Activated effector memory CD4-positive, alpha-beta T cell treated with Interleukin-2 at 50 U/mL for 16 hours (primary cell): Measurements from ENCODE around the gene VIM.
"Not testable (repeated sequence)": the region's sequence is repeated elsewhere in the genome, so short reads cannot be mapped to it uniquely, and the experiment has no call there.

Source experiments
- DNase-seq: peaks from one replicate; pipeline ENCODE4 v3.0.0-alpha.2; 2020

Gene VIM

DNA sequence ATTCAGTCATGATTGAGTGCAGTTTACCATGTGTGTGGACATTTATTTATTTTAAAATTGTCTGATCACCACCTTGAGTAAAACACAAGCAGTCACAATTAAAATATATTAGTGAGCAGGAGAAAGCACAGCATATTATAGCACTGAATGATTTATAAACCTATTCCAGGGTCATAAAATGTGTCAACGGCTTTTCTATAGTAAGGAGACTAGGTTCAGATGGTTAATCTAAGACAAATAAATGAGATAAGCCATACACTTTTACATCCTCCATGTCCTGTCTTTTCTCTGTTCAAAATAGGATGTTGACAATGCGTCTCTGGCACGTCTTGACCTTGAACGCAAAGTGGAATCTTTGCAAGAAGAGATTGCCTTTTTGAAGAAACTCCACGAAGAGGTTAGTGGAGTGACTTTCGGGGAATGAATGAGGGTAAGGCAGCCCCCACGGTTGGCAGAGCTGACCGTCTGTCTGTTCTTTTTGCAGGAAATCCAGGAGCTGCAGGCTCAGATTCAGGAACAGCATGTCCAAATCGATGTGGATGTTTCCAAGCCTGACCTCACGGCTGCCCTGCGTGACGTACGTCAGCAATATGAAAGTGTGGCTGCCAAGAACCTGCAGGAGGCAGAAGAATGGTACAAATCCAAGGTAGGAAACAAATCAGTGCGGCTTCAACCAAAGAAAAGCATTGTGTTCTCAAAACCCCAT, 5.4 kb downstream of the VIM start:
- DNase-seq, result no peak

DNA sequence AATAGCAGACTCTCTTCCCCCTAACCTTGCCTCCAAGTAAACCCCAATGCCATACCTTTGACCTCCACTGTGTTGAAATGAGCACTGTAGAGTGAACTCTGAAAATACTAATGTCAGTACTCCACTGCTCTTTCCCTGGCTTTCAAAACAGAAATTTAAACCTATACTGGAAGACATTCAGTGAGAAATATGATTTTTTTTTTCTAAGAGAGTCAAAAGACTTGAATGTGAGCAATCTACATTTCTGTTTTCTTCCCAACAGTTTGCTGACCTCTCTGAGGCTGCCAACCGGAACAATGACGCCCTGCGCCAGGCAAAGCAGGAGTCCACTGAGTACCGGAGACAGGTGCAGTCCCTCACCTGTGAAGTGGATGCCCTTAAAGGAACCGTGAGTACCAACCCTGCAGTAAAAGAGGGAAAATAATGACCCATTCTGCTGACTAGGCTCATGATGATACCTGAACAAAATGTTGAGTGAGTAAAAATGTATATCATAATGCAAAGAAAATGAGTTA, 6.4 kb downstream of the VIM start:
- DNase-seq, result no peak

DNA sequence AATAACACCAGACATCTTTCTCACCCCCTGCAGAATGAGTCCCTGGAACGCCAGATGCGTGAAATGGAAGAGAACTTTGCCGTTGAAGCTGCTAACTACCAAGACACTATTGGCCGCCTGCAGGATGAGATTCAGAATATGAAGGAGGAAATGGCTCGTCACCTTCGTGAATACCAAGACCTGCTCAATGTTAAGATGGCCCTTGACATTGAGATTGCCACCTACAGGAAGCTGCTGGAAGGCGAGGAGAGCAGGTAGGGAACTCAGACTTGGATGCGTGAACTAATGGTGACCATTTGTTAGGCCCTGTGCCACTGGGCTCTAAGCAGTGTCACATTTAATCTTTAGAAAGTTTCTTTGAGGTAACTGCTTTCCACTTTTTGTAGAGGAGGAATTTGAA, 7.1 kb downstream of the VIM start:
- no peak for DNase-seq

DNA sequence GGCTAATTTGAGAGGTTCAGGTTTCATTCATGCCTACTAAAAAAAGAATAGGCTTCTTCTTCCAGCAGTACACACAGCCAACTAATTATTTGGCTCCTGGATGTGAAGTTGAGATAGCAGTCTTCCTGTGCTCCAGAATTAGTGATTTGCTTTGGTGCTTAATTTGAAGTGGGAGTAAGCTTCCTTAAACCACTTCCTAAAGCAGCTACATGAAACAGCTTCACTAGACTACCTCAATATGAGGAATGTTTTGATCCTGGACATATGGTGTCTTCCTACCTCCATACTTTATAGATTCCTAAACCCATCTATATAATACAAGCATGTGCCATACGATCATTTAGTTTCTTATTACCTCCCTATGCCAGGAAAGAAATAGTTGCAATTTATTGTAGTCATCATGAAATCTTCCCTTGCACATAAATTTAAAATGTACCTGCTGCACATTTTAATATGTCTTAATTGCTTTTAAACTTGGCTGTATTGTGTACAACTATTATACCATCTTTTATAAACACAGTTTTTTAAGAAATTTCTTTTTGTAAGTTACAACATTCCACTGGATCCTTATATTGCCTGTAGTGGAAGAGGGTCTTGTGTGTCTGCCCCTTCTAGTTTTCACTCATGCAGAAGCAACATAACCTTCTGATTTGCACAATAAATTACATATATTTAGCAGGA, 8.6 kb downstream of the VIM start:
- DNase-seq, result no peak

DNA sequence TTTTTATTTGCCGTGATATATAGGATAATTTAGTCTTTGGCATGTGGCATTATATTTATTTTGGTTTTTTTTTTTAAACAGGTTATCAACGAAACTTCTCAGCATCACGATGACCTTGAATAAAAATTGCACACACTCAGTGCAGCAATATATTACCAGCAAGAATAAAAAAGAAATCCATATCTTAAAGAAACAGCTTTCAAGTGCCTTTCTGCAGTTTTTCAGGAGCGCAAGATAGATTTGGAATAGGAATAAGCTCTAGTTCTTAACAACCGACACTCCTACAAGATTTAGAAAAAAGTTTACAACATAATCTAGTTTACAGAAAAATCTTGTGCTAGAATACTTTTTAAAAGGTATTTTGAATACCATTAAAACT, 9.1 kb downstream of the VIM start:
- no peak for DNase-seq

DNA sequence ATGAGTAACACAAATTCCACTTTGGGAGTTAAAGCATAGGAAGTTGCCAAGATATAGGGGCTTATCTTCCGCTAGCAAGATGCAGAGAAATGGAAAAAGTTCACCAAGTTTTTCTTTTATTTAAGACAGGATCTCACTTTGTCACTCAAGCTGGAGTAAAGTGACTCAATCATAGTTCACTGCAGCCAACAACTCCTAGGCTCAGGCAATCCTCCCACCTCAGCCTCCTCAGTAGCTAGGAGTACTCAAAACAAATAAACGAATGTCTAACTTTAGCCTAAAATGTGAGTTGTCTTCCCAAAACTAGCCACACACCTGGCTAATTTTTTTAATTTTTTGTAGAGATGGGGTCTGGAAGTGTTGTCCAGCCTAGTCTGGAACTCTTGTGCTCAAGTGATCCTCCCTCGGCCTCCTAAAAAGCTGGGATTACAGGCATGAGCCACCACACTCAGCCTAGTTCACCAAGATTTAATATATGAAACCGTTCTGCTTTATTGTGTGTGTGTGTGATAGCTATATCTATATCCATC, 9.9 kb downstream of the VIM start:
- no peak for DNase-seq

DNA sequence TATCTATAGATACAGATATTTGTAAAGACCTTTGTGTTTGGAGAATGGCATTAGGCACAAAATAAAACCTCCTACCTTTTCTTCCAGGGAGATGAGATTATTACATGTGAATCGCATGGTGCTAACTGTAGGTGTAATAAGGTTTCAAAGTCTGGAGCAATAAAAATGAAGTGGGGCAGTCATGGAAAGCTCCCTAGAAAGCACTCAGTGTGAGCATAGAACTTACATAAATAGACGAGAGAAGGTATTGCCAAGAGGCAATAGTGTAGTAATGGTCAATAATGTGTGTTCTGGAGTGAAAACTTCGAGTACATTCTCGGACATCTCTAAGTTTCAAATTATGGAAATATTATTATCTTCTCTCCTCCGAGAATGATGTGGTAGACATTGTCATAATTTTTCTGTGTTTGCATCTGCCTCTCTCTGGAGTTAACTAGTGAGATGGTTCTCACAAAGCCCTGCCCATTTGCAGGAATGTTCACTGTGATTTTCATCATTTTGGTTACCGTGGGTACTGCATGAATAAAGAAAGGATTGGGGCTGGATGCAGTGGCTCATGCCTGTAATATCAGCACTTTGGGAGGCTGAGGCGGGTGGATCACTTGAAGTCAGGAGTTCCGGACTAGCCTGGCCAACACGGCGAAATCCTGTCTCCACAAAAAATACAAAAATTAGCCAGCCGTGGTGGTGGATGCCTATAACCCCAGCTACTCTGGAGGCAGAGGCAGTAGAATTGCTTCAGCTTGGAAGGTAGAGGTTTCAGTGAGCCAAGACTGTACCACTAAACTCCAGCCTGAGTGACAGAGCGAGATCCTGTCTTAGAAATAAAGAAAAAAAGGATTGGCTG, 10.6 kb downstream of the VIM start:
- DNase-seq, result no peak

DNA sequence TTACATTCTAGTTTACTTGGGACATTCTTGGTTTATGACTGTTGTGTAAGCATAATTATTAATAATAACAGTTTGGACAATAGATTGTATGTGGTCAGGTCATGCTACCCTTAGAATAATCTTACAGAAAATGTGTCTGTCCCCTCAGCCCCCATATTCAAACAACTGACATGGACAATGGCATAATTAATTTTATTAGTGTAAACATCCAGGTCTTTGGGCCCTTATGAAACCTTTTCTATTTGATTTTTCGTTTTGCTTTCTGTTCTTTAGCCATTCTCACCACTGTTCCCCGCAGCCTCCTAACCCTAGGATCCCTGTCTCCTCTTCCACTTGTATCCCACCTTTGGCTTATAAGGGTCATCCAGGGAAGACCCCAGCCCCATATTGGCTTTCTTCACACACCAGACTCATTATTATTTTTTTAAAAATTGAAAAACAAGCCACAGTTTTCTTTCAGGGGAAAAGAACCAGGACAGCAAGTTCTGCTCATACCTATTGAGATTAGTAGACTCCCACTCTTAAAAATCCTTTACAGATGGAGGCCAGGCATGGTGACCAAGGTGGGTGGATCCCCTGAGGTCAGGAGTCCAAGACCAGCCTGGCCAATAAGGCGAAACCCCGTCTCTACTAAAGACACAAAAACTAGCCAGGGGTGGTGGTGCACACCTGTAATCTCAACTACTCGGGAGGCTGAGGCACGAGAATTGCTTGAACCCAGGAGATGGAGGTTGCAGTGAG, 11.5 kb downstream of the VIM start:
- DNase-seq, result no peak

DNA sequence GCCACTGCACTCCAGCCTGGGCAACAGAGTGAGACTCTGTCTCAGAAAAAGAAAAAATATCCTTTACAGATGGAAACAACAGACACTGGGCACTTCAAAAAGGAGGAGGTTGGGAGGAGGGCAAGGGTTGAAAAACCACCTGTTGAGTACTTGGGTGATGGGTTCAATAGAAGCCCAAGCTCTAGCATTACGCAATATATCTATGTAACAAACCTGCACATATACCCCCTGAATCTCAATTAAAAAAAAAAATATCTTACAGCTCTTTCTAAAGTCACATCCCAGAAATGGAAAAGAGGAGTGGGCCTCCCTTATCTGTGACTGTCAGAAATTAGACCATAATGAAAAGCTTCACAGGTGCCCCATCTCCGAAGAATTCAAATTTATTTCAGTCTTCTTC, 12.1 kb downstream of the VIM start:
- DNase-seq, result no peak

DNA sequence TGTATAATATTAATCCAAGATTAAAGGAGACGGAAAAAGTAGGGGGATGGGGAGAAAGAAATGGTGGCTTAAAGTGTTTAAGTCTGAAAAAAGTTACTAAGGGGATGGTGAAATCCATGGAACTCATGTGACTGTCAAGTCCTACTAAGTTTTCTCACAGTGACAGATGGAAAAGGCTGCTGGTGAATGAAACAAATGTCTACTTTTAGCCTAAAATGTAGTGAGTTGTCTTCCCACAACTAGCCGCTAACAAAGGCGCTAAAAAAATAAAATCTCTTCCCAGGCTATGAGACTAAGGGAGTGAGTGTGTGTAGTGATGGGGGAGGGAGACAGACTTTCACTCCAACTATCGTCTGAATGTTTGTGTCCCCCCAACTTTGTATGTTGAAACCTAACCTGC, 12.6 kb downstream of the VIM start:
- no peak for DNase-seq

DNA sequence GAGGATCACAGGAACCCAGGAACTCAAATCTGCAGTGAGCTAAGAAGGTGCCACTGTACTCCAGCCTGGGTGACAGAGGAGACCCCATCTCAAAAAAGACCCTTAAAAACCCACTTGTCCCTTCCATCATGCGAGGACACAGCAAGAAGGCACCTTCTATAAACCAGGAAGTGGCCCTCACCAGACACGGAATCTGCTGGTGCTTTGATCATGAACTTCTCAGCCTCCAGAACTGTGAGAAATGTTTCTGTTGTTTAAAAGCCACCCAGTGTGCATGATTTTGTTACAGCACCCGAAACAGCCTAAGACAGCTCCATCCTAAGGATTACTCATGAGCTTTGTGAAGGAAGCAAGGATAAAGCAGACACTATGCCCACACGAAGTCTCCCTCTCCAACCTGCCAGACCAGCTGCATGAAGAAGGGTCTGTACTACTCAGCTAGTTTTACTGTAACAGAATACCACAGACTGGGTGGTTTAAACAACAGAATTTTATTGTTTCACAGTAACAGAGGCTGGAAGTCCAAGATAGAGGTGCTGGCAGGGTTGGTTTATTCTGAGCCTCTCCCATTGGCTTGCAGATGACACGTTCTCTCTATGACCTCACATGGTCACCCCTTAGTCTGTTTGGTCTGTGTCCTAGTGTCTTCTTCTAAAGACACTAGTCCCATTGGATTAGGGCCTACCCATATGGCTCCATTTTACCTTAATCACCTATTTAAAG, 13.7 kb downstream of the VIM start:
- DNase-seq, result no peak

DNA sequence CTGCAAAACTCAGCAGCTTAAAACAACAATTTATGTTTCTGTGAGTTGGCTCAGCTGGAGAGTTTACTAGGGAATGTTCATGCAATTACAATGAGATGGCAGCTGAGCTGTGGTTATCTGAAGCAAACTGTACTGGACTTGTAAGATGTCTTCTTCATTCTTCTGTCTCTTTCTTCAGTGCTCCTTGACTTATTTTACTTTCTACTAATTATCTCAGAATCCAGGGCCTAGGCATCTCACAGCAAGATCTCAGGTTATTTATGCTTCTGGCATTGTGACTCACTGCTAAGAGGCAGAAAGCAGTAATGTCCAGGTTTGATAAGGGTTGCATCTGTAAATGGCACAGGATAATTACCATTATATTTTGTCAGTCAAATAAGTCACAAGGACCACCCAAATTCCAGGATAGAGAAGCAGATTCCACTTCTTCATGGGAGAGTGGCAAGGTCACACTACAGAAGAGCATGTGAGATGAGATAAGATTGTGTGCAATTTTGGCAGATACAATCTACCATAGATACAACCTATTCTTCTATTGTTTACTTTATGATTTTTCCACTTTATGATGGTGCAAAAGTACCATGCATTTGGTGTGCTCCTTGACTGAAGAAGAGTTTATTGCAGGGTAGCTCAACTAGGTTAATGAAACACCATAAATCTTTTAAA, 16.8 kb downstream of the VIM start:
- DNase-seq, result no peak

DNA sequence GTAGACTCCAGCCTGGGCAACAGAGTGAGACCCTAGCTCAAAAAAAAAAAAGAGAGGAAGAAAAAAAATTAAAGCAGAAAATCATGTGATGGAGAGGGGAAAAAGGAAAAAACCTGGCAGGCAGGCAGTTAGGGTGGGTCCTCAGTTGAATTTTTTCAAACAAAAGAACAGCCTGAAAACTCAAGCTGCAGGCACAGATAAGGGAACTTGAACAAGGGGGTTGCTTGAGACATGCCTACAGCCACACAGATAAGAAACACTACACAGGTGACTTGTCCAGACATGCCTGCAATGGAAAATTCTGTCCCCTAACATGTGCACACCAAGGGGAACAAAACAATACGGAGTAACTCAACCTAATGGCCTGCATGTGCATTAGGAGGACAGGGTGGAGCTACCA, 19.2 kb downstream of the VIM start:
- no peak for DNase-seq

DNA sequence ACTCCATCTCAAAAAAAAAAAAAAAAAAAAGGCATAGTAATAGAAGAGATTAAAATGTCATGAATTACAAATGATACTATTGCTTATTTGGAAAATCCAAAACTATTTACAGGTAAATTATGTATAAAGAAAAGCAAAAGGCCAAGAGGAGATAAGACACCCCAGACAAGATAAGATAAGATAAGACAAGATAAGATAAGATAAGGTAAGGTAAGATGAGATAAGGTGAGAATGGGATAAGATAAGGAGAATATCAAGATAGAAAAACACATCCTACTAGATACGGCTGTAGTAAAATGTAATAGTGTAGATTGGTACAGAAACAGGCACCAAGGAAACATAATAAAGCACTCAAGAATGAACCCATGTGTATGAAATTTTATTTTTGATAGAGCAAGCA, 20.9 kb downstream of the VIM start:
- no peak for DNase-seq

DNA sequence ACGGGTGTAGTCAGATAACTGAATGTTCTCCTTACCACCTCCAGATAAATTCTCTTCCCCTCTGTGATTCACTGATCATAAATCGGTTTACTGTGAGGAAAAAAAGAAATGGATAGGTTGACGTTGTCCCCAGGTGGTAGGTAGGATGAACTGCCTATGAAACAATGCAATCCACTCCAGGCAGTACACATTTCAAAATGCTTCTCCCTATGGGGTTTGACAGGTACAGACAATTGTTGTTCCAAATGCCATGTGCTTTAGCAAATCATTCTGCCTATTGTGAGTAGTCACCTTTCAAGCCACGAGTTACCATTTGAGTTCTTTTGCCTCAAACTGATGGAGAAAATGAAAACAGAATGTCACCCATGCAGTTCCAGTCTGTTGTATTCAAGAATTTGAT, 21.8 kb downstream of the VIM start:
- no peak for DNase-seq

DNA sequence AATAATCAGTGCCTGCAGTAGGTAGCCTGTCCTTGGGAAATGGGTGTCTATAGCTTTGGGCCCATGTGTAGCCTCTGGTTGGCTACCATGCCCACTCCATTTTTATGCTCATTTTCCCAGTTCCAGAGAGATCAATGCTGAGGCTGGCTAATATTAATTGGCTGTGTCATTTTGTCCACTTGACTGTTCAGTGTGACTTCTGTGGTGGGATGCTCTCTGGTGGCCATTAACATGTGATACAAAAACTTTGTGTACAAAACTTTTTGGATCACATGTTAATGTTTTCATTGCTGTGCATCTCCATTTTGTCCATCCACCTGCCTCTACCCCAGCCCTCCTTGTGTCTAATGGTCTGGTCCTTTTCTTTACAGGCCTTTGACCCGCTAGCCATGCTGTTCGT, 22.7 kb downstream of the VIM start:
- DNase-seq, result no peak

DNA sequence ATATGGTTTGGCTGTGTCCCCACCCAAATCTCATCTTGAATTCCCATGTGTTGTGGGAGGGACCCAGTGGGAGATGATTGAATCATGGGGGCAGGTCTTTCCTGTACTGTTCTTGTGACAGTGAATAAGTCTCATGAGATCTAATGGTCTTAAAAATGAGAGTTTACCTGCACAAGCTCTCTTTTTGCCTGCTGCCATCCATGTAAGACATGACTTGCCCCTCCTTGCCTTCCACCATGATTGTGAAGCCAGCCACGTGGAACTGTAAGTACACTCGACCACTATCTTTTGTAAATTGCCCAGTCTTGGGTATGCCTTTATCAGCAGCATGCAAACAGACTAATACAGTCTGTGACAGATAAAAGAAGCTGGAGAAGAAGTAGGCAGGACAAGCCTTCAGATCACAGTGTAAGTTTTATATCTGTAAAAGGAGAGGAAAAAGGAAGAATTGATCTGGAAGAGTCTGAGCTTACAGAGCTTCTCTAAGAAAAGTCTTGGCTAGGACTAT, 26.6 kb downstream of the VIM start:
- not testable (repeated sequence) for DNase-seq

DNA sequence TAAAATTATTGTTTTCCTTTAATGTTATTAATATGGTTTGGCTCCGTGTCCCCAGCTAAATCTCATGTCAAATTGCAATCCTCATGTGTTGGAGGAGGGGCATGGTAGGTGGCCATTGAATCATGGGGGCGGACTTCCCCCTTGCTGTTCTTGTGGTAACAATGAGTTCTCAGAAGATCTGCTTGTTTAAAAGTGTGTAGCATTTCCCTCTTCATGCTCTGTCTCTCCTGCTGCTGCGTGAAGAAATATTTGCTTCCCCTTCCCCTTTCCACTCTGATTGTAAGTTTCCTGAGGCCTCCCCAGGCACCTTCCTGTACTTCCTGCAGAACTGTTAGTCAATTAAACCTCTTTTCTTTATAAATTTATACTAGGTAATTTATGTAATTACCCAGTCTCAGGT, 27.5 kb downstream of the VIM start:
- DNase-seq, result no peak

DNA sequence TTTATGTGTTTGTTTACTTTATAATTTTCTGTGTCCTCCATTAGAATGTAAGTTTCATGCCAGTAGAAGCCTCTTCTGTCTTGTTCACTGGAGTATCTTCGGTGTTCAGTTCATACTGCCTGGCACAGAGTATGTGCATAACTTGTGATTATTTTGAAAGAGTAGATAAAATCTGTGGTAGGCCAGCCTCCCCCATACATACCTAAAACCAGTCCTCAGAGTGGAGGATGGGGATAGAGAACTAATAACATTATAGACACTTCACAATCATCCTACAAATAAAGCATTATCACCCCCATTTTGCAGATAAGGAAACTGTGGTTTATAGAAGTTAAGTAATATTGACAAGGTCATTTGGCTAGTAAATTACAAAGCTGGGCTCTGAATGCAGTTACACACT, 28.0 kb downstream of the VIM start:
- no peak for DNase-seq

DNA sequence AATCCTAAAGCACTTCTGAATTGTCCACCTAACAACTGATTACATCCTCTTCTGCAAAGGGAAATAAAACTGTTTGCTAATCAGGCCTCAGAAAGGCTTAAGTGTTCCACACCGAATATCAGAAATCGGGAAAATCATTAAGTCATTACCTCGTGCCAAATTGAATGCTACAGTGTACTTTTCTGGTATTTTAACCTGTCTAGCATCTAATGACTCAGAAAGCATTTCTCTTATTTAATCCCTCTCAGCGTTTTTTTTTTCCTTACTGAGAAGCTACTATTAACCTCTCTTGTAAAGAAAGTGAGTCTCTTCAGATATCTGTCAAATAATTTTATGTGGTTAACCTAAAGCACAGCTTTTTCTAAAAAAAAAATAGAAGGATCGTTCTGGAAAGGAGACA, 28.6 kb downstream of the VIM start:
- no peak for DNase-seq
